SU-DHL-6 (cell line): ENCODE data around the gene TMEM115.

Source experiments
- EZH2phosphoT487 ChIP-seq: fragments of 200-600 bp; sonication (generic), shearing (Covaris generic); conservative IDR thresholded peaks from 2 replicates; pipeline ENCODE4 v1.6.1; 2018; ENCODE audit warnings: mild to moderate bottlenecking, antibody characterized with exemption, low read length, moderate library complexity, mixed read lengths
- TF ChIP-seq, protein P1 (sequence below): fragments of 200-600 bp; sonication (generic); IDR thresholded peaks from one replicate; pipeline ENCODE4 v1.5.1; 2017; ENCODE audit warnings: antibody characterized with exemption, mild to moderate bottlenecking, low read length, moderate library complexity; ENCODE audit not compliant: insufficient read depth, poor library complexity, severe bottlenecking

DNA sequence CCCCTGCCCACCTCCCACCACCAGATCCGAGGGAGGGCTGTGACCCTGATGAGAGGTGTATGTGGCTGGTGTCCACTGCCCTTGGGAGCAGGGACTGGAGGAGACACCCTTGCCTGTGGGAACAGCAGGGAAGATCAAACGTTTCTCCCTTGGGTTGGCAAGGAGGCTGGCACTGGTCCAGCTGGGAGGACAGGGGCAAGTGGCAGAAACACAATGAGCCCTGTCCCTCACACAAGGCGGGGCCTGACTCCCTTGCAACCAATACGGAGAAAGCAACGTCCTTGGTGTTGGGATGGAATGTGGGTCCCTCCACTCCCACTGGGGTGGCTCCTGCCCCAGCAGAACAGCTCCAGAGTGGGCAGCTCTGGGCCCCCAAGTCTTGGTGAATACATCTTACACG lies 42.0 kb downstream of the TMEM115 start:
- TF ChIP-seq, protein P1, sequence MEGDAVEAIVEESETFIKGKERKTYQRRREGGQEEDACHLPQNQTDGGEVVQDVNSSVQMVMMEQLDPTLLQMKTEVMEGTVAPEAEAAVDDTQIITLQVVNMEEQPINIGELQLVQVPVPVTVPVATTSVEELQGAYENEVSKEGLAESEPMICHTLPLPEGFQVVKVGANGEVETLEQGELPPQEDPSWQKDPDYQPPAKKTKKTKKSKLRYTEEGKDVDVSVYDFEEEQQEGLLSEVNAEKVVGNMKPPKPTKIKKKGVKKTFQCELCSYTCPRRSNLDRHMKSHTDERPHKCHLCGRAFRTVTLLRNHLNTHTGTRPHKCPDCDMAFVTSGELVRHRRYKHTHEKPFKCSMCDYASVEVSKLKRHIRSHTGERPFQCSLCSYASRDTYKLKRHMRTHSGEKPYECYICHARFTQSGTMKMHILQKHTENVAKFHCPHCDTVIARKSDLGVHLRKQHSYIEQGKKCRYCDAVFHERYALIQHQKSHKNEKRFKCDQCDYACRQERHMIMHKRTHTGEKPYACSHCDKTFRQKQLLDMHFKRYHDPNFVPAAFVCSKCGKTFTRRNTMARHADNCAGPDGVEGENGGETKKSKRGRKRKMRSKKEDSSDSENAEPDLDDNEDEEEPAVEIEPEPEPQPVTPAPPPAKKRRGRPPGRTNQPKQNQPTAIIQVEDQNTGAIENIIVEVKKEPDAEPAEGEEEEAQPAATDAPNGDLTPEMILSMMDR, result no peak
- no peak for TF ChIP-seq EZH2phosphoT487
